Activated naive CD8-positive, alpha-beta T cell treated with anti-CD3 and anti-CD28 coated beads, Interleukin-2, amount 50 U/mL, for 24 hours (primary cell): ENCODE measurements around the gene GRIN2D.
A peak's percentile ranks its signal among the peaks of the same experiment; 100 is the strongest.
"Not testable (repeated sequence)": the region's sequence is repeated elsewhere in the genome, so short reads cannot be mapped to it uniquely, and the experiment has no call there.

Source experiments
- ATAC-seq: fragments of 150-1000 bp; cut with Tn5 transposase; one replicate; pipeline ENCODE4 v1.10.0; 2021
- DNase-seq: peaks from one replicate; pipeline ENCODE4 v3.0.0; 2021
- H3K27ac Mint-ChIP-seq: one replicate; pipeline ENCODE4 v1.8.0; 2021; ENCODE audit warnings: mild to moderate bottlenecking, mixed read lengths
- H3K27me3 Mint-ChIP-seq: one replicate; pipeline ENCODE4 v1.8.0; 2021; ENCODE audit warnings: mixed read lengths
- H3K36me3 Mint-ChIP-seq: one replicate; pipeline ENCODE4 v1.8.0; 2021; ENCODE audit warnings: low read depth, mixed read lengths
- H3K4me1 Mint-ChIP-seq: one replicate; pipeline ENCODE4 v1.8.0; 2021; ENCODE audit warnings: mixed read lengths
- H3K4me3 Mint-ChIP-seq: one replicate; pipeline ENCODE4 v1.8.0; 2021; ENCODE audit warnings: mild to moderate bottlenecking, moderate library complexity, mixed read lengths
- H3K9me3 Mint-ChIP-seq: one replicate; pipeline ENCODE4 v1.8.0; 2021; ENCODE audit warnings: mixed read lengths

GRIN2D gene

DNA sequence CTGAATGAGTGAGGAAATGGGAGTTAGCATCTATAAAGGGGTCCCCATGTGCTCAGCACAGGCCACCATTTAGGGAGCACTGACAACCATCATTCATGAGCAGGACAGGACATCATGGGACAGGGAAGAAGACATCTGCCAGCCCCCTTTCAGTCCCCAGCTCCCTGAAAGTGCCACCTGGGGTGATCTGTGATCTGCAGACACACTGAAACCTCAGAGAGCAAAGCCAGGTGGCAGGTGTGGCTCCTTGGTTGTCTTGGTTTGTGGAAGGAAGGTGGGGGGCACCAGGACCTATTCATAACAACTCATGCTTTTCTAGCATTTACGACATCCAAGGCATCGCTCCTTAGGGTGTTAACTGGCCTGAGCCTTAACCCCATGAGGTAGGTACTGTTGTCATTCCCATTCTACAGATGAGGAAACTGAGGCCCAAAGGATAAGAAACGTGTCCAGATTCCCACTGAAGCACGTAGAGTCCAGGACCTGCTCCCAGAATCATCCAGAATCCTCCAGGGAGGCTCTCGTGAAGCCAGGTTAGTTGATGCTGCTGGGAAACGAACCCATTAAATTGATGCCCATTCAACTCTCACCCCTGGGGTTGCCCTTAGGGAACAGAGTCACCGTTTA lies 7.9 kb upstream of the GRIN2D start:
- Mint-ChIP-seq H3K4me3 (no peak overlapping the region), H3K27ac (no peak overlapping the region), H3K27me3 (no peaks in the 10 kb centered on the region), H3K4me1 (peaks cover 4% of the 10 kb centered on the region), H3K36me3 (peaks cover 33% of the 10 kb centered on the region), H3K9me3 (no peaks in the 10 kb centered on the region)
- DNase-seq (no peak), ATAC-seq (no peak)

DNA sequence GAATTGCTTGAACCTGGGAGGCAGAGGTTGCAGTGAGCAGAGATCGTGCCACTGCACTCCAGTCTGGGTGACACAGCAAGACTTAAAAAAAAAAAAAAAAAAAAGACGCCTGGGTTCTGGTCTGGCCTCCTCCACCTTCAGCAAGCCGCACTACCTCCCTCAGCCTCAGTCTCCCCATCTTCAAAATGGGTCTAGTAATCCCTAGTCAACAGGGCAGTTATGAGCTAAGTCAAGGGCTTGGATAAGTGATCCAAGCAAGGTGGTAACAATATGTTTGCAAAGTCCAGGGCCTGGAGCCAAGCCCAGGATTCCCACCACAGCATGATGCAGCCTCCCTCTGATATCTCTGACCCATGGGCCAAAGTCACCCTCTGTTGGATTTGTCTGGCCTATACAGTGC lies 6.5 kb upstream of the GRIN2D start:
- Mint-ChIP-seq H3K36me3 (peaks cover 27% of the 10 kb centered on the region), H3K4me3 (no peak overlapping the region), H3K27ac (no peak overlapping the region), H3K27me3 (no peaks in the 10 kb centered on the region), H3K9me3 (no peaks in the 10 kb centered on the region), H3K4me1 (peaks cover 6% of the 10 kb centered on the region)
- ATAC-seq (no peak), DNase-seq (no peak)

DNA sequence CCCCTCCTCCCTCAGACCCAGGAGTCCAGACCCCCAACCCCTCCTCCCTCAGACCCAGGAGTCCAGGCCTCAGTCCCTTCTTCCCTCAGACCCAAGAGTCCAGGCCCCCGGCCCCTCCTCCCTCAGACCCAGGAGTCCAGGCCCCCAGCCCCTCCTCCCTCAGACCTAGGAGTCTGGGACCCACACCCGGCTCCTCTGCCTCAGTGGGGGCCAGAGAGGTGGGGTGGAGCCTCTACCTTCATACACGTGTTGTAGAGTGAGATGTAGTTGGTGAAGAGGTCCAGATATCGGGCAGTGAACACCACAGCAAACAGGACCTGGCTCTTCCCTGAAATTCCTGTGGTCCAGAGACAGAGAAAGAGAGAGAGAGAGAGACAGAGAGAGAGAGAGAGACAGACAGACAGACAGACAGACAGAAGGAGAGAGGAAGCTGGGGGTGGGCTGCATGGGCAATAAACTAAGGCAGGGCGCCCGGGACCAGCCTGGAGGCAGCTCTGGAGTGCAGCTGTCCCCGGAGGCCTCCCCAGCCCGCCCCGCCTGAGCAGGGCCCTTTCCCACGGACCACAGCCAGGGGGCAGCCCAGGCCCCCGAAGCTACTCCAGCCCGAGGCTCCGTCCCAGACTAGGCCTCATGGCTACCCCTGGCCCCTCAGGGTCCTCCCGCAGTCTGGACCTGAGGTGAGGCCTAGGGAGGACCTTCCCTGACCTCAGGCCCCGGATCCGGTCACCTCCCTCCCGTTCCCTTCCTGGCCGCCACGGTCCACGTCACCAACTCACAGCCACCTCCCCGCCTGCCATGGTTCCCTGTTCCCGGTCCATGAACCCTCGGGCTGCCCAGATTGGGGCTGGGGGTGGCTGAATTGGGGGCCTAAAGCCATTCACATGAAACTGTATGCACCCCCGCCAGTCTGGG lies 3.0 kb upstream of the GRIN2D start:
- Mint-ChIP-seq H3K36me3 (peaks cover 18% of the 10 kb centered on the region), H3K4me3 (peak overlapping the region; percentile 92), H3K9me3 (no peaks in the 10 kb centered on the region), H3K27ac (peak overlapping the region; percentile 95), H3K27me3 (peaks cover 21% of the 10 kb centered on the region), H3K4me1 (peaks cover 18% of the 10 kb centered on the region)
- ATAC-seq (peak; percentile 62), DNase-seq (peak; percentile 68)

DNA sequence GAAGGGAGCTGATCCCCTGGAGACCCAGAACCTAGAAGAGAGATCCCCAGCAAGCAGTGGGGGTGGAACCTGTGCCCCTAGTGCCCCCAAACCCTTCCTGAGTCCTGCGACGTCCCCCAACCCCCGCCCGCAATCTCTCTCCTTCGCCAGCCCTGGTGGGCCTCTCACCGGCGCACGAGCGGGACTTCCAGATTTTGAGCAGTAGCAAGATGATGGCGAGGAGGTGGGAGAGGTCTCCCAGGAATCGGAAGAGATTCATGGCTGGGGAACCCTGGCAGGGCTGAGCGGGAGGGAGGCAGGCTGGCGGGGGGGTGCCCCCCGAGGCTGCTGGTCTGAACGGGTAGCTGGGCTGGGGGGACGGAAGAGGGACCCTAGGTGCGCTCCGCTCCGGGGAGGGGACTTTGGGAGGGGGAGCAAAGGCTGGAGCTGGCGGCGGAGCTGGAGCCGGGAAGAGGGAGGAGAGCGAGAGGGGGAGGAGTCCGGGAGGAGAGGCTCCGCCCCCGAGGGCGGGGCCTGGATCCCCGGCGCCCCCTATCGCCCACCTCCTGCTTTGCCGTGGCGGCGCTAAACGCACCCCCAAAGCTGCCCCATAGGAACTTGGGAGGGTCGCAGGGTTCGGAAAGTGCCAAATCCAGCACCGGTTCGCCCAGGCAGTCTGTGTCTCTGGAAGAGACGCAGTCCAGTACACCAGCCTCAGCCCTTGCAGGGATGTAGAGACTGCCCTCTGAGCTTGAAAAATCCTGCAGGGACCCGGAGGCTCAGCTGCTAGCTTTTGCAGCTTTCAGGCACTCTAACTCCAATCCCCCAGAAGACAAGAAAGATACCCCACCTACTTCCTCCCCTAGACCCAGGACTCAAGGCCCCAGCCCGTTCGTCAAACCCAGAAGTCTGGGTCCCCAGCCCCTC lies 2.1 kb upstream of the GRIN2D start, which contains the start of gene KDELR1:
KDELR1 (minus strand) TSS at position 452 of the 906 bp plus-strand sequence; CDS start at position 259, 193 bp downstream.
- peak; percentile 67 for ATAC-seq
- Mint-ChIP-seq H3K36me3 (peaks cover 15% of the 10 kb centered on the region), H3K9me3 (no peaks in the 10 kb centered on the region), H3K27me3 (peaks cover 29% of the 10 kb centered on the region), H3K4me3 (peak within 1 kb of the TSS; percentile 92), H3K27ac (peak within 1 kb of the TSS; percentile 95), H3K4me1 (peaks cover 22% of the 10 kb centered on the region)
- peak; percentile 84 for DNase-seq

DNA sequence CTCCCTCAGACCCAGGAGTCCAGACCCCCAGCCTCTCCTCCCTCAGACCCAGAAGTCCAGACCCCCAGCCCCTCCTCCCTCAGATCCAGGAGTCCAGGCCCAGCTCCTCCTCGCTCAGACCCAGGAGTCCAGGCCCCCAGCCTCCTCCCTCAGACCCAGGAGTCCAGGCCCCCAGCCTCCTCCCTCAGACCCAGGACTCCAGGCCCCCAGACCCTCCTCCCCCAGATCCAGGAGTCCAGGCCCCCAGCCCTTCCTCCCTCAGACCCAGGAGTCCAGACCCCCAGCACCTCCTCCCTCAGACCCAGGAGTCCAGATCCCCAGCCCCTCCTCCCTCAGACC lies 1.5 kb upstream of the GRIN2D start:
- peaks cover 22% of the 10 kb centered on the region for H3K4me1 Mint-ChIP-seq
- ATAC-seq, H3K27ac Mint-ChIP-seq: not testable (repeated sequence)

DNA sequence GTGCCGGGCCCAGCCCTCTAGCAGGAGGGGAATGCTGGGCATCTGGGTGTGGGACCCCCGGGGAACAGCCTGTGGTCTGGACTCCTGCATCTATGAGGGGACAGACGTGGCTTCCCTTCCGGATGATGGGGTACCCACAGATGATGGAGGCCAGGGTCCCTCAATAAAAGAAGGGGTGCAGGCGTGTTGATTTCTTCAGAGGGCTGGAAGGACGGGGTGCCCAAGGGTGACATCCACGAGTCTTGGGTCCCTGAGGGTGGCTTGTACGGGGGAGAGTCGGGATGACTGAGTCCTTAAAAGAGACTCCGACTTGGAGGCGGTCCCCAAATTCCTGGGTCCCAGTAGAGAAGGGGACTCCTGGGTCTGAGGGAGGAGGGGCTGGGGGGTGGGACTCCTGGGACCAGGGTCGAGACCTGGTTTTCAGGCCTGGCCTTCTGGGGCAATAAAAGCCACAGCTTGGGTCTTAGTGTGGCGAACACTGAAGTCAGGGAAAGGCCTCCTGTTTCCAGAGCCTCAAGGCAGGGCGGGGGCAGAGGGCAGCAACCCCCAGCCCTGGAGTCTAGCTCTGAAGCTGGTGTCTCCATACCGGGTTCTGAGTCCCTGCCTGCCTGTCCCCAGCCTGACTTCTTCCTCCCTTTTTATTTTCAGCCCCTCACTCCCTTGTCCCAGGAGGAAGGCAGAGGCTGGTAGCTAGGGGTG lies 459 bp upstream of the GRIN2D start:
- Mint-ChIP-seq H3K27me3 (peaks cover 39% of the 10 kb centered on the region), H3K36me3 (peaks cover 6% of the 10 kb centered on the region), H3K27ac (no peak overlapping the region), H3K4me3 (no peak overlapping the region), H3K4me1 (peaks cover 30% of the 10 kb centered on the region), H3K9me3 (no peaks in the 10 kb centered on the region)
- ATAC-seq: no peak
- no peak for DNase-seq

More for the DNA sequence above, 1.5 kb upstream of the GRIN2D start:
- Mint-ChIP-seq H3K27me3 (peaks cover 29% of the 10 kb centered on the region), H3K4me3 (peak overlapping the region; percentile 92), H3K36me3 (peaks cover 12% of the 10 kb centered on the region)
- not testable (repeated sequence) for DNase-seq, H3K9me3 Mint-ChIP-seq

DNA sequence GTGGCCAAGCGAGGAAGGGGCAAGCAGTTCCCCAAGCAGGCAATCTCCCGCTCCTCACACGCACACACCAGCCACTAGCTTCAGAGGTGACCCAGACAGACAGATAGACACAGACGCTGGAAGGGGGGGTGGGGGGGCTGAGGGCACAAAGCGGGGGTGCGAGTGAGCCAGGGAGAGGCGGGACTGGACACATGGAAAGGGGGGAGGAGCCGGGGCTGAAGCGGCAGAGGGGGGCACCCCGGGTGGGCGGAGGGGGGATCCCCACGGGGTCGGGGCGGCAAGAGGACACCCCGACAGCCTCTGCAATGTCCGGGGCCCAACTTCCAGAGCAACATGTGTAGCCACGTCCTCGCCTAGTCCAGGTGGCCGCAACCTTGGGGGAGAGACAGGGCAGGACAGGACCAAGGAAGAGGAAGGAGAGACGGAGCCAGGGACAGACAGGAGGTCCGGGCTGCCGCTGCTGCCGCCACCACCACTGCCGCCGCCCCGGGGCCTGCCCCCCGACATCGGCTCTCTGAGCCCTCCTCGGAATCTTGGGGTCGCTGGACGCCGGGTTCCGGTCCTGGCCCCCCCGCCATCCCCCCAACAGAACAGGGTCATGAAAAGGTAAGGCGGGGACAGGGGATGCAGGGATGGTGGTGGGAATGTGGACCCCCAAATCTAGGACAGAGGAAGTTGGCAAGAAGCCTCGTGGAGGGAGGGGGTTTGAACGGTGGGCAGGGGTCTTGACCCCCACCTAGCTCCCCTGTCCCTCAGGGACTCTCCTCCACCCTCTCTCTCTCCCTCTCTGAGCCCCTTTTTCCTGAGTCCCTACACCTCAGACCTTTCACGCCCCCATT lies 1.1 kb downstream of the GRIN2D start:
- Mint-ChIP-seq H3K4me3 (peak overlapping the region; percentile 61), H3K27me3 (peaks cover 40% of the 10 kb centered on the region), H3K9me3 (peaks cover 2% of the 10 kb centered on the region), H3K4me1 (peaks cover 36% of the 10 kb centered on the region), H3K36me3 (peaks cover 2% of the 10 kb centered on the region), H3K27ac (no peak overlapping the region)
- no peak for ATAC-seq
- no peak for DNase-seq

DNA sequence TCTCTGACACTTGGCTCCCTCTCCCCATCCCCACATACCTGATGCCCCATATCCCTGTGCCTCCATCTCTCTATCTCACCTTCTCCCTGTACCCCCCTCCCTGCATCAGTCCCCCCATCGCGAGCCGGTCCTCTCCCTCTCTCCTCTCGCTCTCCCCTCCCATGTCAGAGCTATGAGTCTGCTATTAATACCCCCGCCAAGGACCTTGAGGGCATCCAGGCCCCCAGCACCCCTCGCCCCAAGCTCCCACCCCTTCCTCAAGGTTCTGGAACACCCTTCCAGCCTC lies 1.6 kb downstream of the GRIN2D start:
- peaks cover 40% of the 10 kb centered on the region for H3K27me3 Mint-ChIP-seq

DNA sequence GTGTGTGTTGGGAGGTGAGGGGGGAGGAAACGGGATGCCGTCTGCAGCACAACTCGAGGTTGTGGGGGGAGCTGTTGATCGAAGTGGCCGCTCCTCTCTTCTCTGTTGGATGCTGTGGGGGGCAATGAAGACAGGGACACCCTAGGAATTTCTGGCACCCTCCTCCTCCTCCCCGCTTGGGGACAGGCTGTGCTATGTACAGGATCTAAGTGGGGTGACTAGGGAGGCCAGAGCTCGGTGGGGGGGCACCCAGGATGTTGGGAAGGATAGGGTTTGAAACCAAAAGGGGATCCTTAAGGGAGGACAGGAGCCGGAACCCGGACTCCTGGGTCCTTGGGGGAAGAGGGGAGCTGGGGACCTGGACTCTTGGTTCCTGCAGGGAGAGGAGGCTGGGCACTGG lies 2.0 kb downstream of the GRIN2D start:
- Mint-ChIP-seq H3K27ac (no peak overlapping the region), H3K36me3 (peaks cover 2% of the 10 kb centered on the region), H3K4me1 (peaks cover 38% of the 10 kb centered on the region), H3K27me3 (peaks cover 40% of the 10 kb centered on the region), H3K4me3 (no peak overlapping the region), H3K9me3 (peaks cover 5% of the 10 kb centered on the region)
- DNase-seq: no peak
- ATAC-seq: no peak

More for the DNA sequence above, 1.6 kb downstream of the GRIN2D start:
- DNase-seq: no peak
- H3K4me1 Mint-ChIP-seq: peaks cover 37% of the 10 kb centered on the region
- no peak overlapping the region for H3K4me3 Mint-ChIP-seq
- no peak overlapping the region for H3K27ac Mint-ChIP-seq
- peaks cover 2% of the 10 kb centered on the region for H3K36me3 Mint-ChIP-seq
- peaks cover 5% of the 10 kb centered on the region for H3K9me3 Mint-ChIP-seq
- ATAC-seq: no peak

DNA sequence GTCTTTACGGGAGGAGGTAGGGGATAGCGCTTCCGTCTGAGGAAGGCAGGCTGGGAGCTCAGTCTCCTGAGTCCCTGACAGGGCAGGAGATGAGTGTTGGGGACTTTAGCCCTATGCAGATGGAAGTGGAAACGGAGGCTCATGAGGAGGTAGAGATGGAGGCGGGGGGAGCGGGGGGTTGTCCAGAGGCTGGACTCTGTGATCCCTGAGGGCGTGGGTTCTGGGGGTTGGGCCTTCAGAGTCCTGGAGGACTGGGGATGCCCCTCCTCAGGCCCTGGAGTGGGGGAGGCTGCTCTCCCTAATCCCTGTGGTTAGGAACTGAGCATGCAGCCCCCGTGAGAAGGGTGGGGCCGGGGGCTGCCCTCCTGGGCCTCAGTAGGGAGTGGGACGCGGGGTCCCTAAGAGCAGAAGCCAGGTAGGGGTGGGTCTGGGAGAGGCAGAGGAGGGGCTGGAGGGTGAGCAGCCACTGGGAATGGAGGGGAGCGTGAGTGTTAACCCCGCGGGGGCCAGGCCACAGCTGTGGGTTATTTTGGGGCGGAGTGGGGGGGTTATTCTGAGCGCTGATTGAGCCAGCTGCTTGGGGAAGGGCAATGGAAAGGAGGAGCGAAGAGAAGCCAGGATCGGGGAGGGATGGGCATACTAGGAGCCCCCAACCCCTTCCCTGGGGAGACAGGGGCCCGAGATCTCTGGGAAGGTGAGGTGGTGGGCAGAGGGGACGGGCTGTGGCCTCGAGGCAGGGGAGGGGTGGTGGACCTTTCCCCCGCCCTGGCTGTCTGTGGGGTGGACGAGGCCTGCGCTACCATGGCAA lies 2.8 kb downstream of the GRIN2D start:
- no peak overlapping the region for H3K4me3 Mint-ChIP-seq
- H3K27ac Mint-ChIP-seq: no peak overlapping the region
- H3K36me3 Mint-ChIP-seq: peaks cover 2% of the 10 kb centered on the region
- H3K9me3 Mint-ChIP-seq: peaks cover 5% of the 10 kb centered on the region
- peaks cover 38% of the 10 kb centered on the region for H3K4me1 Mint-ChIP-seq
- DNase-seq: no peak
- no peak for ATAC-seq
- peaks cover 40% of the 10 kb centered on the region for H3K27me3 Mint-ChIP-seq

DNA sequence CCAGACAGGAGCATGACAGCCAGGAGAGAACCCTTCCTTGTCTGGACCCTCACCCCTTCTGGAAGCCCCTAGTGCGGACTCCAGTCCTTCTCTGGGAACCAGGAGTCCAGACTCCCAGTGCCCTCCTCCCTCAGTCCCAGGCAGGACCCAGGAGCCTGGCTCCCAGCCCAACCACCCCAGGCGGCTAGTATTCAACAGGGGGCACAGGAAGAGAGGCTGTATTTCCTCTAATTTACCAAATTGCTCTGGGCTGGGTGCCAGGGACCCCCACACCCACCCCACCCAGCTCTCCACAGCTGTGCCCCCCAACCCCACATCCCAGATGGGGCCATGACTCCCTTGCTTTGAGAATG lies 3.3 kb downstream of the GRIN2D start:
- no peak for ATAC-seq
- peaks cover 36% of the 10 kb centered on the region for H3K4me1 Mint-ChIP-seq

DNA sequence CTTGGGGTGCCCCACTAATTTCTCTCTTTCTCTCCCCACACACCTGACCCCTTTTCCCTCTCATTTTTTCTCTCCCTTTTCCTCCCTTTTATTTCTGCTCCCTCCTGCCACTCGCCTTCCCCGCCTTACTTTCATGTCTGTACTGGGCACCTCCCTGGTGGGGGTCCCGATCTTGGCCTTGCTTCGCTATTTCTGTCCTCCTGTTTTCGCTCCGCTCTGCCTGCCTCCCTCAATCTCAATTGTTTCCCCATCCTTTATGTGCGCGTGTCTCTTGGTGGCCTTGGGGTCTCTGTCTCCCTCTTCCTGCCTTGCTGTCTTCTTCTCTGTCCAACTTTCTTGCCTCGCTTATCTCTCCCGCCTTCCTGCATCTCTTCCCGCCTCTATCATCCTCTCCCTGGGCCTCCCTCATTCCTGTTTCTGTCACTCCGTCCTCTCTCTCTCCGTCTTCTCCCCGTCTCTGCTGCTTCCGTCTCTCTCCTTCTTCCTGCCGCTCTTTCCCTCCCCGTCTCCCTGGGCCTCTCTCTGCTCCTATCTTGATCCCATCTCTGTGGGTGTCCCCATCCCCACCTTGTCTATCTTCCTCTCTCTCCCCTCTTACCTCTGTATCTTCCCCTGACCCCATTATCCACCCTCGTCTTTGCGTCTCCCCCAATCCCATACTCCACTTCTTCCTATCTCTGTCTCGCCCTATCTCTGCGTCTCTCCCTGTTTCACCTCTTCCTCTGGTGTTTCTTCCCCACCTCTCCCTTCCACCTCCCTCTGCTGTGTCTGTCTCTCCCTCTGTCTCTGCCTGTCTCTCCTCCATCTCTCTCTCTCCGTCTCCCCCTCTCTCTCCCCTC lies 4.0 kb downstream of the GRIN2D start:
- Mint-ChIP-seq H3K9me3 (peaks cover 5% of the 10 kb centered on the region), H3K36me3 (peaks cover 2% of the 10 kb centered on the region), H3K27ac (peak overlapping the region; percentile 78), H3K4me3 (peak overlapping the region; percentile 87), H3K27me3 (peaks cover 40% of the 10 kb centered on the region), H3K4me1 (peaks cover 34% of the 10 kb centered on the region)
- DNase-seq (no peak), ATAC-seq (no peak)

More for the DNA sequence above, 3.3 kb downstream of the GRIN2D start:
- H3K27ac Mint-ChIP-seq: no peak overlapping the region
- H3K36me3 Mint-ChIP-seq: peaks cover 2% of the 10 kb centered on the region
- peaks cover 5% of the 10 kb centered on the region for H3K9me3 Mint-ChIP-seq
- no peak overlapping the region for H3K4me3 Mint-ChIP-seq
- H3K27me3 Mint-ChIP-seq: peaks cover 40% of the 10 kb centered on the region
- no peak for DNase-seq
